HepG2 (cell line): ENCODE data around the gene TMEM127. TPM values are rescaled to one million over a fixed set of nuclear protein-coding genes. Genes with fewer than 3 reads are reported as not detected.
A peak's percentile ranks its signal among the peaks of the same experiment; 100 is the strongest.

Experiments used
- CC2D1A ChIP-seq: sonication (generic); formaldehyde crosslinking; IDR thresholded peaks from 2 replicates; pipeline ENCODE4 v1.8.1; 2023; ENCODE audit warnings: mild to moderate bottlenecking, missing genetic modification reagents
- CHD2 ChIP-seq: IDR thresholded peaks from 2 replicates; pipeline ENCODE4 v1.6.1; 2011; ENCODE audit warnings: low read depth, low read length, improper control_type of control experiment
- FOXJ3 ChIP-seq: sonication (generic); formaldehyde crosslinking; IDR thresholded peaks from 2 replicates; pipeline ENCODE4 v1.4.0; 2020; ENCODE audit warnings: missing genetic modification reagents, mild to moderate bottlenecking, borderline replicate concordance
- HNRNPLL ChIP-seq: fragments of 200-400 bp; formaldehyde crosslinking; IDR thresholded peaks from 2 replicates; pipeline ENCODE4 v1.6.1; 2017; ENCODE audit warnings: mild to moderate bottlenecking, low read depth, low read length; ENCODE audit not compliant: poor library complexity, severe bottlenecking
- JDP2 ChIP-seq: sonication (generic); formaldehyde crosslinking; IDR thresholded peaks from 2 replicates; pipeline ENCODE4 v1.8.1; 2022; ENCODE audit warnings: missing genetic modification reagents, borderline replicate concordance
- NR2F2 ChIP-seq: IDR thresholded peaks from 2 replicates; pipeline ENCODE4 v1.6.1; 2012; ENCODE audit warnings: low read depth, inconsistent platforms, borderline replicate concordance
- SMC3 ChIP-seq: IDR thresholded peaks from 2 replicates; pipeline ENCODE4 v1.6.1; 2011; ENCODE audit warnings: low read length, improper control_type of control experiment
- SMYD3 ChIP-seq: sonication (generic); formaldehyde crosslinking; IDR thresholded peaks from 2 replicates; pipeline ENCODE4 v1.8.1; 2023; ENCODE audit warnings: mild to moderate bottlenecking, missing genetic modification reagents
- SRY ChIP-seq: sonication (generic); formaldehyde crosslinking; IDR thresholded peaks from 2 replicates; pipeline ENCODE4 v1.8.0; 2022; ENCODE audit warnings: mild to moderate bottlenecking, missing genetic modification reagents
- THYN1 ChIP-seq: sonication (generic); formaldehyde crosslinking; IDR thresholded peaks from 2 replicates; pipeline ENCODE4 v1.8.1; 2023; ENCODE audit warnings: low read depth, mild to moderate bottlenecking, moderate library complexity, missing genetic modification reagents, borderline replicate concordance
- WIZ ChIP-seq: sonication (generic); formaldehyde crosslinking; IDR thresholded peaks from 2 replicates; pipeline ENCODE4 v1.5.1; 2020; ENCODE audit warnings: mild to moderate bottlenecking, missing genetic modification reagents
- ZNF10 ChIP-seq: sonication (generic); formaldehyde crosslinking; IDR thresholded peaks from 2 replicates; pipeline ENCODE4 v1.4.0; 2020; ENCODE audit warnings: mild to moderate bottlenecking, low read depth, missing genetic modification reagents, borderline replicate concordance
- ZNF331 ChIP-seq: sonication (generic); formaldehyde crosslinking; IDR thresholded peaks from 2 replicates; pipeline ENCODE4 v1.4.0; 2020; ENCODE audit warnings: missing genetic modification reagents
- ZNF564 ChIP-seq: sonication (generic); formaldehyde crosslinking; IDR thresholded peaks from 2 replicates; pipeline ENCODE4 v1.8.1; 2023; ENCODE audit warnings: mild to moderate bottlenecking, missing genetic modification reagents
- ZNF737 ChIP-seq: sonication (generic); formaldehyde crosslinking; IDR thresholded peaks from 2 replicates; pipeline ENCODE4 v1.5.0; 2020; ENCODE audit warnings: missing genetic modification reagents, mild to moderate bottlenecking, borderline replicate concordance
- ZNF790 ChIP-seq: sonication (generic); formaldehyde crosslinking; IDR thresholded peaks from 2 replicates; pipeline ENCODE4 v1.8.0; 2022; ENCODE audit warnings: missing genetic modification reagents, mild to moderate bottlenecking, borderline replicate concordance
- ZSCAN29 ChIP-seq: sonication (generic); formaldehyde crosslinking; conservative IDR thresholded peaks from 2 replicates; pipeline ENCODE4 v1.4.0; 2020; ENCODE audit warnings: mild to moderate bottlenecking, missing genetic modification reagents
- polyA plus RNA-seq, 8 experiments: library from polyadenylated mRNA; depleted of rRNA in 3 of 8; stranded (reverse) in 7 of 8; unstranded in 1 of 8; fragments of >200 nt; fragmentation: Illumina TruSeq in 4 of 8; extraction: Trizol in 4 of 8; gene quantifications; 2 replicates each; pipeline versions ENCODE4 v1.2.1 to v1.2.3, GENCODE V29; 2011 to 2016; ENCODE audit warnings: low read depth in 4 of 8, missing spikeins in 1 of 8, mixed read lengths in 1 of 8; ENCODE audit not compliant: insufficient read depth in 1 of 8
- total RNA-seq, 5 experiments: library from RNA; depleted of rRNA; stranded (reverse); fragments of >200 nt; fragmentation: Illumina TruSeq; extraction: Trizol; gene quantifications; 2 replicates each; pipeline ENCODE4 v1.2.3, GENCODE V29; 2016; ENCODE audit warnings: low read depth in 1 of 5
- TF ChIP-seq, protein P1 (sequence below): sonication (generic); formaldehyde crosslinking; IDR thresholded peaks from 2 replicates; pipeline ENCODE4 v1.4.0; 2020; ENCODE audit warnings: mild to moderate bottlenecking, missing genetic modification reagents
- TF ChIP-seq, protein P2 (sequence below): sonication (generic); formaldehyde crosslinking; IDR thresholded peaks from 2 replicates; pipeline ENCODE4 v1.8.1; 2022; ENCODE audit warnings: low read depth, mild to moderate bottlenecking, missing genetic modification reagents
- TF ChIP-seq, protein P3 (sequence below), 2 experiments: IDR thresholded peaks; 2 replicates each; pipeline ENCODE4 v1.6.1; 2011 to 2012; ENCODE audit warnings: low read length in 2 of 2, borderline replicate concordance in 1 of 2, low read depth in 1 of 2, mild to moderate bottlenecking in 1 of 2, moderate library complexity in 1 of 2

TMEM127 gene
- total and polyA plus RNA-seq, 2 of the 13 experiments (the other 11 are each of a cell fraction or from before 2014, with no cell fraction given): 21.5 to 33.9 TPM

DNA sequence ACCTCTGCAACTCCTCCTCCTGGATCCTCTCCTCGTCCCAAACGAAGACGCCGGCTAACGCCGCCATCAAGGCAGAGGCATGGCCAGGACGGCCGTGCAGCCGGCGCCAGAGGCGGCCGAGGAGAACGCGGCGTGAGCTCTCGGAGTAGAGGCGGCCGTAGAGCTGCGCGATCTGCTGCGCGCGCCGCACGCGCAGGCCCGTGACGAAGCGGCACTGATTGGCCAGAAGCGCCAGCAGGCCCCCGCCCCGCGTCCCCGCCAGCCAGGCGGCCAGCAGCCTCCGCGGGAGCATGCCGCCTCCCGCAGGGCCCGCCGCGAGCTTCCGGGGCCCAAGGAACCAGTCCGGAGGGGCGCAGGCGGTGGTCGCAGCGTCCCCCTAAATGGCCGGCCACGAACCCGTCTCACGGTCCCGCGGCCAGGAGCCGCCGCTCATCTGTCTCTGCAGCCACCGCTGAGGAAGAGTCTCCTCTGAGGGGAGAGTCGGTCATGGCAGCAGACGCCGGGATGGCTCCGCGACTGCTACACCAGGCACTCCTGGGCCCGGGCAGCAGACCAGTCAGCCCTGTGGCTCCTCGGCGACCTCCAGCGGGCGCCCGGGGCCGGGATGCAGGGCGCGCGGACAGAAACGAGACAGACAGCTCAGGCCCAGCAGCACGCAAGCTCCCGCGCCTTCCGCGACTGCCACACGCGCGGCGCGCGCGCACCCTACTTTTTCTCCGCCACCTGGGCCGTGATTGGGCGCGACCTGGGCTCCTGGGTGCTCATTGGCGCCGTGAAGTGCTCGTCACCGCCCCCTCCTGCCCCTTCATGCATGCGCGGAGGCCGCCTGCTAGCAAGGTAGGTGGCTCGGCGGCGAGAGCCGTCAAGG is 57.4 kb downstream of the TMEM127 start, which contains the start of gene STARD7 (continued):
- TF ChIP-seq THYN1 (CRISPR knock-in tag) (no peak), CC2D1A (CRISPR knock-in tag) (peak; percentile 76; the same call in 1 of the 2 replicates), JDP2 (no peak; the same call in 1 of the 2 replicates), CHD2 (peak; percentile 75; the same call in 1 of the 2 replicates), WIZ (CRISPR knock-in tag) (no peak; the same call in 1 of the 2 replicates), ZNF564 (CRISPR knock-in tag) (peak; percentile 87), SMYD3 (CRISPR knock-in tag) (no peak), SRY (peak; percentile 91), HNRNPLL (peak; percentile 96), SMC3 (no peak; the same call in 1 of the 2 replicates), ZSCAN29 (CRISPR knock-in tag) (0 out of 2 replicates have a peak, but pooled peaks have one; percentile 28), ZNF790 (CRISPR knock-in tag) (peak; percentile 61; the same call in 1 of the 2 replicates), ZNF737 (0 out of 2 replicates have a peak, but pooled peaks have one; percentile 22), ZNF10 (CRISPR knock-in tag) (no peak), FOXJ3 (peak; percentile 46; the same call in 1 of the 2 replicates), ZNF331 (peak; percentile 58), NR2F2 (no peak)
- TF ChIP-seq, protein P1, sequence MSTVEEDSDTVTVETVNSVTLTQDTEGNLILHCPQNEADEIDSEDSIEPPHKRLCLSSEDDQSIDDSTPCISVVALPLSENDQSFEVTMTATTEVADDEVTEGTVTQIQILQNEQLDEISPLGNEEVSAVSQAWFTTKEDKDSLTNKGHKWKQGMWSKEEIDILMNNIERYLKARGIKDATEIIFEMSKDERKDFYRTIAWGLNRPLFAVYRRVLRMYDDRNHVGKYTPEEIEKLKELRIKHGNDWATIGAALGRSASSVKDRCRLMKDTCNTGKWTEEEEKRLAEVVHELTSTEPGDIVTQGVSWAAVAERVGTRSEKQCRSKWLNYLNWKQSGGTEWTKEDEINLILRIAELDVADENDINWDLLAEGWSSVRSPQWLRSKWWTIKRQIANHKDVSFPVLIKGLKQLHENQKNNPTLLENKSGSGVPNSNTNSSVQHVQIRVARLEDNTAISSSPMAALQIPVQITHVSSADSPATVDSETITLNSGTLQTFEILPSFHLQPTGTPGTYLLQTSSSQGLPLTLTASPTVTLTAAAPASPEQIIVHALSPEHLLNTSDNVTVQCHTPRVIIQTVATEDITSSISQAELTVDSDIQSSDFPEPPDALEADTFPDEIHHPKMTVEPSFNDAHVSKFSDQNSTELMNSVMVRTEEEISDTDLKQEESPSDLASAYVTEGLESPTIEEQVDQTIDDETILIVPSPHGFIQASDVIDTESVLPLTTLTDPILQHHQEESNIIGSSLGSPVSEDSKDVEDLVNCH (CRISPR knock-in tag): no peak; the same call in 1 of the 2 replicates
- TF ChIP-seq, protein P2, sequence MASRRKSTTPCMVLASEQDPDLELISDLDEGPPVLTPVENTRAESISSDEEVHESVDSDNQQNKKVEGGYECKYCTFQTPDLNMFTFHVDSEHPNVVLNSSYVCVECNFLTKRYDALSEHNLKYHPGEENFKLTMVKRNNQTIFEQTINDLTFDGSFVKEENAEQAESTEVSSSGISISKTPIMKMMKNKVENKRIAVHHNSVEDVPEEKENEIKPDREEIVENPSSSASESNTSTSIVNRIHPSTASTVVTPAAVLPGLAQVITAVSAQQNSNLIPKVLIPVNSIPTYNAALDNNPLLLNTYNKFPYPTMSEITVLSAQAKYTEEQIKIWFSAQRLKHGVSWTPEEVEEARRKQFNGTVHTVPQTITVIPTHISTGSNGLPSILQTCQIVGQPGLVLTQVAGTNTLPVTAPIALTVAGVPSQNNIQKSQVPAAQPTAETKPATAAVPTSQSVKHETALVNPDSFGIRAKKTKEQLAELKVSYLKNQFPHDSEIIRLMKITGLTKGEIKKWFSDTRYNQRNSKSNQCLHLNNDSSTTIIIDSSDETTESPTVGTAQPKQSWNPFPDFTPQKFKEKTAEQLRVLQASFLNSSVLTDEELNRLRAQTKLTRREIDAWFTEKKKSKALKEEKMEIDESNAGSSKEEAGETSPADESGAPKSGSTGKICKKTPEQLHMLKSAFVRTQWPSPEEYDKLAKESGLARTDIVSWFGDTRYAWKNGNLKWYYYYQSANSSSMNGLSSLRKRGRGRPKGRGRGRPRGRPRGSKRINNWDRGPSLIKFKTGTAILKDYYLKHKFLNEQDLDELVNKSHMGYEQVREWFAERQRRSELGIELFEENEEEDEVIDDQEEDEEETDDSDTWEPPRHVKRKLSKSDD (CRISPR knock-in tag): peak; percentile 92
- TF ChIP-seq, protein P3, sequence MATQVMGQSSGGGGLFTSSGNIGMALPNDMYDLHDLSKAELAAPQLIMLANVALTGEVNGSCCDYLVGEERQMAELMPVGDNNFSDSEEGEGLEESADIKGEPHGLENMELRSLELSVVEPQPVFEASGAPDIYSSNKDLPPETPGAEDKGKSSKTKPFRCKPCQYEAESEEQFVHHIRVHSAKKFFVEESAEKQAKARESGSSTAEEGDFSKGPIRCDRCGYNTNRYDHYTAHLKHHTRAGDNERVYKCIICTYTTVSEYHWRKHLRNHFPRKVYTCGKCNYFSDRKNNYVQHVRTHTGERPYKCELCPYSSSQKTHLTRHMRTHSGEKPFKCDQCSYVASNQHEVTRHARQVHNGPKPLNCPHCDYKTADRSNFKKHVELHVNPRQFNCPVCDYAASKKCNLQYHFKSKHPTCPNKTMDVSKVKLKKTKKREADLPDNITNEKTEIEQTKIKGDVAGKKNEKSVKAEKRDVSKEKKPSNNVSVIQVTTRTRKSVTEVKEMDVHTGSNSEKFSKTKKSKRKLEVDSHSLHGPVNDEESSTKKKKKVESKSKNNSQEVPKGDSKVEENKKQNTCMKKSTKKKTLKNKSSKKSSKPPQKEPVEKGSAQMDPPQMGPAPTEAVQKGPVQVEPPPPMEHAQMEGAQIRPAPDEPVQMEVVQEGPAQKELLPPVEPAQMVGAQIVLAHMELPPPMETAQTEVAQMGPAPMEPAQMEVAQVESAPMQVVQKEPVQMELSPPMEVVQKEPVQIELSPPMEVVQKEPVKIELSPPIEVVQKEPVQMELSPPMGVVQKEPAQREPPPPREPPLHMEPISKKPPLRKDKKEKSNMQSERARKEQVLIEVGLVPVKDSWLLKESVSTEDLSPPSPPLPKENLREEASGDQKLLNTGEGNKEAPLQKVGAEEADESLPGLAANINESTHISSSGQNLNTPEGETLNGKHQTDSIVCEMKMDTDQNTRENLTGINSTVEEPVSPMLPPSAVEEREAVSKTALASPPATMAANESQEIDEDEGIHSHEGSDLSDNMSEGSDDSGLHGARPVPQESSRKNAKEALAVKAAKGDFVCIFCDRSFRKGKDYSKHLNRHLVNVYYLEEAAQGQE (IDR thresholded peaks at IDR 0.05; ENCODE audit: borderline replicate concordance in 1 of 2, low read depth in 1 of 2, low read length in 2 of 2): peak in 1 of 2 experiments; percentile 74; a peak in 1 of 4 replicates
